GM21786 (cell line): ENCODE results near the gene GRM6.
A peak's percentile ranks its signal among the peaks of the same experiment; 100 is the strongest.

Experiments
- ATAC-seq: cut with Tn5 transposase; IDR thresholded peaks from one replicate; pipeline ENCODE4 v1.9.1; 2021; ENCODE audit not compliant: unreplicated experiment

Gene GRM6

GRCh38 chr5:178994580-178995340 lies at the start of gene GRM6:
Gene GRM6 (minus strand): TSS chr5:178995320. CDS start chr5:178994944, 376 bp downstream.
- ATAC-seq, result no peak

DNA sequence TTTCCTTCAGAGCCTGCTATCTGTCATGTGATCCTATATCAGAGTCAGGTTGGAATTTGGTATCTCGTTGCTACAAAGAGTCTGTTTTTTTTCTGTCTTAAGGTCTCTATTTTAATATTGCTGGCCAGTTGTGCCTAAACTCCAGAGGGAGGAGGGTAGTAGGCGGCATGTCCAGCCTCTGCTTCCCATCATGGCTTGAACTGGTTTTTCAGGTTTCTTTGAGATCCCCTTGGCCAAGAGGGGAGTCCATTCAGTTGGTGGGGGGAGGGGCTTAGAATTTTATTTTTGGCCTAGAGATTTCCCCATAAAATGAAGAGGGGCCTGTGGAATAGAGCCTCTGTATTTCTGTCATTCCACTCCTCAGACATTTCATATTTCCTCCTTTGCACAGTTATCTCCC lies 49.6 kb upstream of the GRM6 start:
- no peak for ATAC-seq

DNA sequence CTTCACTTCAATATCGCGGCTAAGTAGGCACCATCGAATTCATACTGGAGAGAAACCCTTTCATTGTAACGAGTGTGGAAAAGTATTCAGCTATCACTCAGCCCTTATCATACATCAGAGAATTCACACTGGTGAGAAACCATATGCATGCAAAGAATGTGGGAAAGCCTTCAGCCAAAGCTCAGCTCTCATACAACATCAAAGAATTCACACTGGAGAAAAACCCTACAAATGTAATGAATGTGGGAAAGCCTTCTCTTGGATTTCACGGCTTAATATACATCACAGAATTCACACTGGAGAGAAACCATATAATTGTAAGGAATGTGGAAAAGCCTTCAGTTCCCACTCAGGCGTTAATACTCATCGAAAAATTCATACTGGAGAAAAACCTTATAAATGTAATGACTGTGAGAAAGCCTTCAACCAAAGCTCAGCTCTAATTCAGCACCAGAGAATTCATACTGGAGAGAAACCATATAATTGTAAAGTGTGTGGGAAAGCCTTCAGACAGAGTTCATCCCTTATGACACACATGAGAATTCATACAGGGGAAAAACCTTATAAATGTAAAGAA lies 38.0 kb upstream of the GRM6 start:
- no peak for ATAC-seq

- ATAC-seq, result peak; percentile 92
Measured at GRCh38 chr5:179023528-179024189, 28.5 kb upstream of the GRM6 start, which contains the start of gene ZNF879. Gene ZNF879 (plus strand): TSS chr5:179023804. CDS start chr5:179025005, 1,201 bp downstream.

GRCh38 chr5:179008667-179009066 lies 13.5 kb upstream of the GRM6 start:
- ATAC-seq, result no peak

- no peak for ATAC-seq
Measured at GRCh38 chr5:179006564-179006963, 11.4 kb upstream of the GRM6 start.

- no peak for ATAC-seq
Measured at GRCh38 chr5:178998441-178998840, 3.3 kb upstream of the GRM6 start.

DNA sequence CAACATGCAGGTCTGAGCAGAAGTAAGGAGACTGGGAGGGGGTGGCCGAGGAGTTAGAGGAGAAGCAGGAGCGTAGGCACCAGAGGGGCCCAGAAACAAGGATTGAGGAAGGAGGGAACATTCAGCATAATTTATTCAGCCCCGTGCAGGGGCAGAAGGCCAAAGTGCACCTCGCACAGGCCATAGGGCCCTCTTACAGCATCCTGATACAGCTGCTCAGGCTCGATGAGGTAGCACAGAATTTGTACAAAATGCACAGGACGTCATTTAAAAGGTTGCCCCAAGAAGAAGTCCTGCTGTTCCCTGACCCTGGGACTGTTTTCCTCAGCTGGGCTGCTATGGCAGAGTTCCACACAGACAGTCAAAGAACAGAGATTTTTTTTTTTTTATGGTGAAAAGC lies 2.1 kb upstream of the GRM6 start:
- ATAC-seq, result no peak

GRCh38 chr5:178996156-178996555 lies 1.0 kb upstream of the GRM6 start:
- no peak for ATAC-seq

DNA sequence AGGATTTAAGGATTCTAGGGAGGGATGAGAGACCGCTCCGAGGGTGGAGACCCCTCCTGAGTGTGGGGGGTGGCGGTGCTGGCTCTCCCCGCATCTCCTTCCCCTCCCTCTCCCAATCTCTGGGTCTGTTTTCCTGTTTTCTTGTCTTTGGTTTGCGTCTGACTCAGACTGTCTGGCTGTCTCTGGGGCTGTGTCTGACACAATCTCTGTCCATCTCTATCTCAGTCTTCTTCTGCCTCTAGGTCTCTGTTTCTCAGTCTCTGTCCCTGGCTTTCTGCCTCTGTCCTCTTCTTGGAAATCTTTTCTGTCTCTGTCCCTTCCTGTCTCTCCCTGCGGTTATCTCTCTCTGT lies 196 bp upstream of the GRM6 start:
- ATAC-seq, result no peak

DNA sequence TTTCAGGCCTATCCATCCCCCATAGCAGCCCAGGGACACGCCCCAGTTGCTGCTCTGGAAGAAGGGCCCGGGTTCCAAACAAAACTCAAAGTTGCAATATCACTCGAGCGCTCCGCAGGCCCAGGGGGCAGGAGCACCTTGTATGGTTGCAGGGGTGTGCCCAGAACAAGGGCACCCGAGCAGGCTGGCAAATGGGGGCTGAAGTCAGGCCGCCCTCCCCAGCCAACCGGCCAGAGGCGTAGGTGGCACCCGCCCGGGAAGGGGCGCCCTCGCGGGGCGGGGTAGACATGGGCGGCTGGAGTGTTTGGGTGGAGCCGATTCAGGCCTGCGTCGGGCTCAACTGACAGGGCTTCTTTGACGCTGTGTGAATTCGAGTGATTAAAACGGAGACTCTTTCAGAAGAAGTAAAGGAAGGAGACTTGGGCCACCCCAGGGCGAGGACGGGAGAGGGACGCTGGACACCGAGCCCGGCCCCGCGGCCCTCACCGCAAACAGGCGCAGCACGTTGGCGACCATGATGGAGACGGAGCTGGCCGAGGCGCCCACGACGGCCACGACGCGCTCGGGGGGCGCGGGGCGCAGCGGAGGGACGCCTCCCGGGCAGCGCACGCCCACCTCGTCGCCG lies 1.1 kb downstream of the GRM6 start:
- ATAC-seq, result no peak

- no peak for ATAC-seq
Measured at GRCh38 chr5:178993236-178993765, 1.8 kb downstream of the GRM6 start.

DNA sequence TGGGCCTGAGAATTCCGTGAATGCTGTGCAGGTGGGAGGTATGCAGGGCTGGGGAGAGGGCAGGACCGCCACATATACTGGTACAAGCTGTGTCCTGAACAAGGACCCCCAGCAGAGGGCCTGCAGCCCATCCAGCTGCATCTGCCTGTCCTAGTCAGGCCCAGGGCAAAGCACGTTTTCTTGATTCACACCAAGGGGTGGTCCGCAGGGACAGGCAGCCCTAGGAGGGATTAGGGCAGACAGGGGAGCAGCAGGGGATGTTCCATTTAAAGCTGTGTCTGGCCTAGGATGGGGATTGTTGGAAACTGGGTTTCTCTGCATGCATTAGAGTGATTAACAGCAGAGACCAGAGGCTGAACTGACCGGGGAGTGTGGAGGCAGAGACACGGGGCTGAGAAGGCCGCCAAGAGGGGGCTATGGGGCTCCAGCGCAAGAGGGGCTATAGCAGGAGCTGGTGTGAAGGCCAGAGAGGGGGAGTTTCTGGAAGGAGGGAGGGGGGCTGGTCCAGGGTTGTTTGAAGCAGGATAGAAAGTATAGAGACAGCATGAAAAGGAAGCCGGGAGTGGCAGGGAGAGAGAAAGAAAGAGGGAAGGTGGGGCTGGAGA lies 2.7 kb downstream of the GRM6 start:
- ATAC-seq, result no peak

DNA sequence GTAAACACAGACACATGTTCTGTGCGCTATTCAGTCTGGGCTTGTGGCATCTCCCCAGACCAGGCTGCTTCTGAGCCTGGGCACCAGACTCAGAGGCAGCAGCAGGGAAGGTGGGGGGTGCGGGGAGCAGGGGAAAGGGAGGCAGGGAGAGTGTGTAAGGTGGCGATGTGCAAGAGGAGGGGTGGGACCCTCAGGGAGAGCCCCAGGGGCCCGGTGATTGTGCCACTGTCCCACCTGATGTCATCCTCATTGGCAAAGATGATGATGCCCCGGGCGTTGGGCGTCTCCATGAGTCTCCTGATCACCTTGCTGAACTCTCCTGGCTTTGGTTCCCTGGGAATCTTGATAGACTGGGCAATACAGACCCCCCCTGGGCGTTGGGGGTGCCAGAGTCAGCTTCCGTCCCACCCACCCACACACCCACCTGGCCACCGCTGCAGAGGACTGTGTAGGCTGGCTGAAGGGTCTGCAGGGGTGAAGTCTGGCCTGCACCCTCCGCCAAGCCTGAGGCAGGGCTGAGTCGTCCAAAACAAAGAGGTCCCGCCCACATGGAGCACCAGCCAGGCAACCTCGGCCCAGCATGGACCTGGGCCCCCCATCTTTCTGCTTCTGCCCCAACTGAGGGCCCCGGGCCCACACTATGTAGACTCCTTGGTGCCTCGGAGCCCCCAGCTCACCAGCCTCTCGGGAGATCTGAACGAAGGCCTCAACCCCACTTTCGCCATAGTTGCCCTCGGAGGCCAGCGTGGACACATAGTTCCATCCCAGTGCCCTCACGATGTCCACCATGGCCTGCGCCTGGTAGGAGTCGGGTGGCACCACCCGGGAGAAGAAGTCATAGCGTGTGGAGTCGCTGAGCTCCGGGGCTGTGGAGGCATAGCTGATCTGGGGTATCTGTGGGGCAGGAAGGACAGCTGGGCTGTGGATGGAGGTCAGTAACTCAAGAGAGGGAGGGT lies 3.7 kb downstream of the GRM6 start:
- no peak for ATAC-seq

- no peak for ATAC-seq
Measured at GRCh38 chr5:178990491-178990890, 4.6 kb downstream of the GRM6 start.

- no peak for ATAC-seq
Measured at GRCh38 chr5:178989311-178989710, 5.8 kb downstream of the GRM6 start.

DNA sequence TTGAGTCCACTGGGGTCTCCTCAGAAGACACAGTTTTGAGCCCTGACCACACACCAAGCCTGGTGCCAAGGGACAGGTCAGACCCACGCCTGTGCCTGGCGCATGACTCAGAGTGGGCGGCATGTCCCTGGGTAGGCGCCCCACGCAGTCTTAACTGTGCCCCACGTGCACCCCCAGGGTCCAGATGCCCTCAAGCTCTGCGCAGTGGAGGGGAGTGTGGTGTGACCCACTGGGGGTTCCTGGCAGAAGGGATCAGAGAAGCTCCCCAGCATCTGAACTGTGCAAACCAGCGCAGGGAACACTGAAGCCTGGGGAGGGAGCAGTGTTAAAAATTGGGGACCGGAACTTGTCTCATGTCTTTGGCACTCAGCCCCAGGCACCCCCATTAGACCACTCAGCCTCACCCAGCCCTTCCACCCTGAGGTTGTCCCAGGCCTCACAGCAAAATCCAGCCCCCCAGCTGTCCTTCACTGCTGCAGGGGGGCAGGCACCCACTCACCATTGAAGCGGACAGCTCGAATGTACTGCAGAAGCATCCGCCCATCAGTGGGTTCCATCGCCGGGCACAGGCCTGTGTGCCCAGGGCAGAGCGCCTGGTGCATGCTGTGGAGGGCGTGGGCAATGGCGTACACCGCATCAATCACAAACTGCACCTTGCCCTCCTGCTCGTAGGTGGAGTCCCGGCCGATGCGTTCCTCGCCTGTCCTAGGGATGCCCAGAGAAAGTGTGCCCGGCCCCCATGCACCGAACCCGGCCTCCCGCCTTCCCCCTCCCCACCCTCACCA lies 6.5 kb downstream of the GRM6 start:
- no peak for ATAC-seq

- ATAC-seq, result no peak
Measured at GRCh38 chr5:178986326-178986960, 8.7 kb downstream of the GRM6 start.
